ENCODE results near the gene ATAD2B.

Gene ATAD2B

DNA sequence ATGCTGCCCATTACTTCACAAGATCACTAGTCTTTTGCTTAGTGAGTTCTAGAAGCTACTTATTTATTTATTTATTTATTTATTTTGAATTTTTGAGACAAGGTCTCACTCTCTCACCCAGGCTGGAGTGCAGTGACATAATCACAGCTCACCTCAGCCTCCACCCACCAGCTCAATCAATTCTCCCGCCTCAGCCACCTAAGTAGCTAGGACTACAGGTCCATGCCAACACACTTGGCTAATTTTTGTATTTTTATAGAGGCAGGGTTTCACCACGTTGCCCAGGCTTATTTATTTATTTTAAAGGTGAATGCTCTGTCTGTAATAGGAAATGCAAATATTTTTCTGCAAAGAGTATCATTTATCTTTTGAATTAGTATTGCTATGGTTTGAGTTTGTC is 67.7 kb downstream of the ATAD2B start:
- H2AFZ ChIP-seq (ENCODE audit: low read depth, low read length) = no peak overlapping the region
- no peak for TF ChIP-seq EZH2phosphoT487 (IDR thresholded peaks at IDR 0.05; ENCODE audit: low read depth)
- TF ChIP-seq, protein P1, sequence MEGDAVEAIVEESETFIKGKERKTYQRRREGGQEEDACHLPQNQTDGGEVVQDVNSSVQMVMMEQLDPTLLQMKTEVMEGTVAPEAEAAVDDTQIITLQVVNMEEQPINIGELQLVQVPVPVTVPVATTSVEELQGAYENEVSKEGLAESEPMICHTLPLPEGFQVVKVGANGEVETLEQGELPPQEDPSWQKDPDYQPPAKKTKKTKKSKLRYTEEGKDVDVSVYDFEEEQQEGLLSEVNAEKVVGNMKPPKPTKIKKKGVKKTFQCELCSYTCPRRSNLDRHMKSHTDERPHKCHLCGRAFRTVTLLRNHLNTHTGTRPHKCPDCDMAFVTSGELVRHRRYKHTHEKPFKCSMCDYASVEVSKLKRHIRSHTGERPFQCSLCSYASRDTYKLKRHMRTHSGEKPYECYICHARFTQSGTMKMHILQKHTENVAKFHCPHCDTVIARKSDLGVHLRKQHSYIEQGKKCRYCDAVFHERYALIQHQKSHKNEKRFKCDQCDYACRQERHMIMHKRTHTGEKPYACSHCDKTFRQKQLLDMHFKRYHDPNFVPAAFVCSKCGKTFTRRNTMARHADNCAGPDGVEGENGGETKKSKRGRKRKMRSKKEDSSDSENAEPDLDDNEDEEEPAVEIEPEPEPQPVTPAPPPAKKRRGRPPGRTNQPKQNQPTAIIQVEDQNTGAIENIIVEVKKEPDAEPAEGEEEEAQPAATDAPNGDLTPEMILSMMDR (IDR thresholded peaks at IDR 0.05; ENCODE audit: low read depth, low read length) = no peak
- H3K27ac ChIP-seq (ENCODE audit: low read length) = no peak overlapping the region
- no peaks in the 10 kb centered on the region for H3K36me3 ChIP-seq (replicated peaks; ENCODE audit: low read depth, low read length)
- H3K79me2 ChIP-seq (ENCODE audit: low read length) = no peaks in the 10 kb centered on the region
- no peaks in the 10 kb centered on the region for H3K9me3 ChIP-seq (ENCODE audit: insufficient read depth, low read length)
- no peak overlapping the region for H3K9ac ChIP-seq (ENCODE audit: low read length)
- no peaks in the 10 kb centered on the region for H3K27me3 ChIP-seq (ENCODE audit: low read depth, low read length)
- no peaks in the 10 kb centered on the region for H4K20me1 ChIP-seq (ENCODE audit: insufficient read depth, low read length)
- H3K4me1 ChIP-seq (ENCODE audit: low read length) = no peaks in the 10 kb centered on the region
- H3K4me3 ChIP-seq (ENCODE audit: low read length) = no peak overlapping the region
- no peak overlapping the region for H3K4me2 ChIP-seq (ENCODE audit: low read length)

DNA sequence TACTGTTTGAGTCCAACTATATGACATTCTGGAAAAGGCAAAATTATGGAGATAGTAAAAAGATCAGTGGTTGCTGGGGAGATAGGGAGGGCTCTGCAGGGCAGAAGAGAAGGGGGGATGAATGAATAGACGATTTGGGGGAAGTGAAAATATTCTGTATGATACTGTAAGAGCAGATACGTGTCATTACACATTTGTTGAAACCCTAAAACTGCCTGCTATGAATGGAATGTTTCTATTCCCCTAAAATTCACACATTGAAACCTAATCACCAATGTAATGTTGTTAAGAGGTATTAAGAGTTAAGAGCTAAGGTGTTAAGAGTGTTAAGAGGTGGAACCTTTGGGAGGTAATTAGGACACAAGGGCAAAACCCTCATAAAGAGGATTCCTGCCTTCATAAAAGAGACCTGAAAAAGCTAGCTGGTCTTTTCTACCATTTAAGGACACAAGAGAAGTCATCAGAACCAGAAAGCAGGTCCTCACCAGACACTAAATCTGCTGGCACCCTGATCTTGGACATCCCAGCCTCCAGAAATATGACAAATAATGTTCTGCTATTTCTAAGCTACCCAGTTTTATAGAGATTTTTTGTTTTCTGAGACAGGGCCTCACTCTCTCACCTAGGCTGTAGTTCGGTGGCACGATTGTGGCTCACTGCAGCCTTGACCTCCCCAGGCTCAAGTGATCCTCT is 76.2 kb downstream of the ATAD2B start:
- no peaks in the 10 kb centered on the region for H3K79me2 ChIP-seq (ENCODE audit: low read length)
- peak overlapping the region; percentile 60 for H3K27ac ChIP-seq (ENCODE audit: low read length)
- no peak for TF ChIP-seq EZH2phosphoT487 (IDR thresholded peaks at IDR 0.05; ENCODE audit: low read depth)
- TF ChIP-seq, protein P1 (IDR thresholded peaks at IDR 0.05; ENCODE audit: low read depth, low read length) = no peak
- H3K36me3 ChIP-seq (replicated peaks; ENCODE audit: low read depth, low read length) = peaks cover 3% of the 10 kb centered on the region
- H3K4me3 ChIP-seq (ENCODE audit: low read length) = peak overlapping the region; percentile 39
- H3K27me3 ChIP-seq (ENCODE audit: low read depth, low read length) = no peaks in the 10 kb centered on the region
- H3K4me2 ChIP-seq (ENCODE audit: low read length) = peak overlapping the region; percentile 68
- peaks cover 21% of the 10 kb centered on the region for H3K4me1 ChIP-seq (ENCODE audit: low read length)
- H2AFZ ChIP-seq (ENCODE audit: low read depth, low read length) = no peak overlapping the region
- peak overlapping the region; percentile 21; the same call in 1 of the 2 replicates for H3K9ac ChIP-seq (ENCODE audit: low read length)
- H3K9me3 ChIP-seq (ENCODE audit: insufficient read depth, low read length) = no peaks in the 10 kb centered on the region
- no peaks in the 10 kb centered on the region for H4K20me1 ChIP-seq (ENCODE audit: insufficient read depth, low read length)

DNA sequence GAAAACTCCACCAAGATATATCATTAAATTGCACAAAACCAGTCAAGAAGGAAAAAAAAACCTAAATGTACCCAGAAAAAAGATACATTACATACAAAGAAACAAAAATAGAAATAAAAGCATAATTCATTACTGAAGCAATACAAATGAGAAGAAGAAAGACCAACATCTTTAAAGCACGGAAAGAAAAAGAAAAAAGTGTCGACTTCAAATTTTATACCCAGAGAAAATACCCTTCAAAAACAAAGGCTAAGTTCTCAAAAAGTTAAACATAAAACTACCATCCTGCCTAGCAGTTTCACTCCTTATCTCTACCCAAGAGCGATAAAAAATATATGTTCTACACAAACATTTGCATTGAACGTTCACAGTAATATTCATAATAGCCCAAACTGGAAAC is 82.0 kb downstream of the ATAD2B start:
- Histone ChIP-seq H3K79me2 (ENCODE audit: low read length) (no peaks in the 10 kb centered on the region), H3K4me3 (ENCODE audit: low read length) (no peak overlapping the region), H3K9ac (ENCODE audit: low read length) (no peak overlapping the region), H3K27ac (ENCODE audit: low read length) (no peak overlapping the region), H3K9me3 (ENCODE audit: insufficient read depth, low read length) (no peaks in the 10 kb centered on the region), H2AFZ (ENCODE audit: low read depth, low read length) (no peak overlapping the region), H3K4me1 (ENCODE audit: low read length) (peaks cover 5% of the 10 kb centered on the region), H4K20me1 (ENCODE audit: insufficient read depth, low read length) (no peaks in the 10 kb centered on the region), H3K36me3 (replicated peaks; ENCODE audit: low read depth, low read length) (peaks cover 7% of the 10 kb centered on the region), H3K27me3 (ENCODE audit: low read depth, low read length) (no peaks in the 10 kb centered on the region), H3K4me2 (ENCODE audit: low read length) (no peak overlapping the region)
- TF ChIP-seq, protein P1 (IDR thresholded peaks at IDR 0.05; ENCODE audit: low read depth, low read length) = no peak
- no peak for TF ChIP-seq EZH2phosphoT487 (IDR thresholded peaks at IDR 0.05; ENCODE audit: low read depth)

DNA sequence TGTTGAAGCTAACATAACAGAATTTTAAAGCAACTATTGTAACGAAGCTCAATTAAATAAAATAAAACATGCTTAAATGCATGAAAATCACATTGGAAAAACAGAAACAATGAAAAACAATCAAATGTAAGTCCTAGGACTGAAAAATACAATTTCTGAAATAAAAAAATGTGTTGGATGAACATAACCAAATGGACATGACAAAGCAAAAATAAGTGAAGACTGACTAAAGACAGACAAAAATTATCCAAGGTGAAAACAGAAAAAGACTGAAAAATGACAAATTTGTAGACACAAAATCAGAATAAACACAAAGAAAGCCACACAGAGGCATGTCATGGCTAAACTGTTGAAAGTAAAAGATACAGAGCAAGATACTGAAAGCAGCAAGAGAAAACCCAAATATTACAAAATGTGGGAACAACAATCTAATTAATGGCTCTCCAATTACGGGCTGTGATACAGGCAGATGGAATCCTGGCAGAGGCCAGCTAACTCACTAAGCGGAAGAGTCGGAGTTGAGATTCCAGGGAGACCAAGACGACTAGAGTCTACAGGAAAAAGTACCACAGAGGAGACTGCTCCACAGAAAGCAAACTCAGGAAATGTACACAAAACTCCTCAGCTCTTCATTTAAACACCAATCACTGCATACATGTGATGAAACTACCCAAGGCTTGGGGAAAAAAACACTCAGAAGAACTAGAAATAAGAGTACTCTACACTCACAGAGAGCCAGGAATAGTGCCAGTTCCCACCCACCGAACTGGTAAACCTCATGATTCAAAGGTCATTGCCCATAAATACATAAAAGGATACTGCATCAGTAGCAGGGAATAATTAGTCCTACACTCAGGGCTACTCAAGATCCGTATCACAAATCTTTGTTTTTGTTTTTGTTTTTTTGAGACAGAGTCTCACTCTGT is 83.6 kb downstream of the ATAD2B start:
- TF ChIP-seq, protein P1 (IDR thresholded peaks at IDR 0.05; ENCODE audit: low read depth, low read length) = no peak
- TF ChIP-seq EZH2phosphoT487 (IDR thresholded peaks at IDR 0.05; ENCODE audit: low read depth) = no peak
- Histone ChIP-seq H3K4me3 (ENCODE audit: low read length) (no peak overlapping the region), H3K9ac (ENCODE audit: low read length) (no peak overlapping the region), H3K27me3 (ENCODE audit: low read depth, low read length) (no peaks in the 10 kb centered on the region), H3K4me2 (ENCODE audit: low read length) (no peak overlapping the region), H2AFZ (ENCODE audit: low read depth, low read length) (no peak overlapping the region), H3K9me3 (ENCODE audit: insufficient read depth, low read length) (no peaks in the 10 kb centered on the region), H3K4me1 (ENCODE audit: low read length) (no peaks in the 10 kb centered on the region), H3K36me3 (replicated peaks; ENCODE audit: low read depth, low read length) (peaks cover 7% of the 10 kb centered on the region), H4K20me1 (ENCODE audit: insufficient read depth, low read length) (no peaks in the 10 kb centered on the region), H3K27ac (ENCODE audit: low read length) (no peak overlapping the region), H3K79me2 (ENCODE audit: low read length) (no peaks in the 10 kb centered on the region)
